Vagina (tissue), 2 donors: ENCODE measurements around the gene UBR3.

Experiments used
- POLR2A ChIP-seq, 2 donors: fragments of 450-650 bp; IDR thresholded peaks; one replicate each; pipeline ENCODE4 v1.6.1; 2017; ENCODE audit warnings: antibody characterized with exemption in 2 of 2, mild to moderate bottlenecking in 2 of 2, moderate library complexity in 2 of 2
- POLR2AphosphoS5 ChIP-seq, 2 donors: sonication (generic); formaldehyde crosslinking; IDR thresholded peaks; one replicate each; pipeline ENCODE4 v1.9.0; 2017; ENCODE audit warnings: antibody characterized with exemption in 2 of 2, mild to moderate bottlenecking in 2 of 2, low read depth in 1 of 2; ENCODE audit not compliant: insufficient read depth in 1 of 2
- TF ChIP-seq, protein P1 (sequence below), 3 experiments: fragments of 450-650 bp in 2 of 3; fragments of 200-600 bp in 1 of 3; sonication (generic) in 1 of 3; IDR thresholded peaks; one replicate each; pipeline ENCODE4 v1.5.1; 2017 to 2019; ENCODE audit warnings: antibody characterized with exemption in 3 of 3, mild to moderate bottlenecking in 2 of 3, moderate library complexity in 2 of 3

DNA sequence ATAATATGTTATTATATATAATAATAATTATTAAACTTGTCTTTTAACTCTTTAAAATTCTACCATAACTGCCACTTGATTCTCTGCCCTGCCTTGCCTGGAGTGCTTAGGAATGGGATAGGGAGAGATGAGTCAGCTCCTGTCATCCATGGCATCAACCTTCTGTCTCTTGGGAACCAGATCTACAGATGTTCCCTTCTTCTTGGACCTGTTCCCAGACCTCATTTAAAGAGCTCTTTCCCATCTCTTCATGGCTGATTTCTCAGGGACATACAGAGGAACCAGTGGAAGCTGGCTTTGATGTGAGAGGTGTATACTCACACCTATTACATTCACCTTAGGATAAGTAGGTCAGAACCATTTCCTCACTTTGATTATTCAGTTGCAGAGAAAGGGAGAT is 195.4 kb downstream of the UBR3 start:
- no peak for TF ChIP-seq POLR2AphosphoS5 (IDR thresholded peaks at IDR 0.05; ENCODE audit: insufficient read depth in 1 of 2, low read depth in 1 of 2)
- TF ChIP-seq, protein P1, sequence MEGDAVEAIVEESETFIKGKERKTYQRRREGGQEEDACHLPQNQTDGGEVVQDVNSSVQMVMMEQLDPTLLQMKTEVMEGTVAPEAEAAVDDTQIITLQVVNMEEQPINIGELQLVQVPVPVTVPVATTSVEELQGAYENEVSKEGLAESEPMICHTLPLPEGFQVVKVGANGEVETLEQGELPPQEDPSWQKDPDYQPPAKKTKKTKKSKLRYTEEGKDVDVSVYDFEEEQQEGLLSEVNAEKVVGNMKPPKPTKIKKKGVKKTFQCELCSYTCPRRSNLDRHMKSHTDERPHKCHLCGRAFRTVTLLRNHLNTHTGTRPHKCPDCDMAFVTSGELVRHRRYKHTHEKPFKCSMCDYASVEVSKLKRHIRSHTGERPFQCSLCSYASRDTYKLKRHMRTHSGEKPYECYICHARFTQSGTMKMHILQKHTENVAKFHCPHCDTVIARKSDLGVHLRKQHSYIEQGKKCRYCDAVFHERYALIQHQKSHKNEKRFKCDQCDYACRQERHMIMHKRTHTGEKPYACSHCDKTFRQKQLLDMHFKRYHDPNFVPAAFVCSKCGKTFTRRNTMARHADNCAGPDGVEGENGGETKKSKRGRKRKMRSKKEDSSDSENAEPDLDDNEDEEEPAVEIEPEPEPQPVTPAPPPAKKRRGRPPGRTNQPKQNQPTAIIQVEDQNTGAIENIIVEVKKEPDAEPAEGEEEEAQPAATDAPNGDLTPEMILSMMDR (IDR thresholded peaks at IDR 0.05): no peak
- no peak for TF ChIP-seq POLR2A (IDR thresholded peaks at IDR 0.05)
